GM10248 (cell line): ENCODE results near the gene VPS39.

ENCODE experiments used
- CTCF ChIA-PET: fragments of 300-600 bp; sonication (Branson Sonifier 250); formaldehyde crosslinking; extraction: SDS; loops from one replicate; lab custom pipeline; 2021; ENCODE audit warnings: antibody characterized with exemption; lab: Yijun Ruan, JAX
- POLR2A ChIA-PET: fragments of 350-650 bp; sonication (Branson Sonifier 250); formaldehyde crosslinking; extraction: SDS; loops from one replicate; lab custom pipeline; 2020; ENCODE audit warnings: antibody characterized with exemption; lab: Yijun Ruan, JAX
- DNase-seq: peaks from one replicate; pipeline ENCODE4 v3.0.0; 2012; ENCODE audit errors: extremely low spot score
- TF ChIP-seq, protein P1 (sequence below): IDR thresholded peaks from 2 replicates; pipeline ENCODE4 v1.5.1; 2012; ENCODE audit warnings: mild to moderate bottlenecking, low read depth; ENCODE audit errors: extremely low read depth, missing control alignments, control extremely low read depth

The VPS39 gene

GRCh38 chr15:42141795-42142667 is 66.1 kb downstream of the VPS39 start:
- DNase-seq: no peak
- ChIA-PET CTCF (interaction anchor here (0.9 to 1.0 kb wide), 3 partner anchors 8 to 153 kb away, joined by 3 to 5 read pairs (median 3); no protein-coding TSS in a partner anchor), POLR2A (no interaction called here)
- TF ChIP-seq, protein P1, sequence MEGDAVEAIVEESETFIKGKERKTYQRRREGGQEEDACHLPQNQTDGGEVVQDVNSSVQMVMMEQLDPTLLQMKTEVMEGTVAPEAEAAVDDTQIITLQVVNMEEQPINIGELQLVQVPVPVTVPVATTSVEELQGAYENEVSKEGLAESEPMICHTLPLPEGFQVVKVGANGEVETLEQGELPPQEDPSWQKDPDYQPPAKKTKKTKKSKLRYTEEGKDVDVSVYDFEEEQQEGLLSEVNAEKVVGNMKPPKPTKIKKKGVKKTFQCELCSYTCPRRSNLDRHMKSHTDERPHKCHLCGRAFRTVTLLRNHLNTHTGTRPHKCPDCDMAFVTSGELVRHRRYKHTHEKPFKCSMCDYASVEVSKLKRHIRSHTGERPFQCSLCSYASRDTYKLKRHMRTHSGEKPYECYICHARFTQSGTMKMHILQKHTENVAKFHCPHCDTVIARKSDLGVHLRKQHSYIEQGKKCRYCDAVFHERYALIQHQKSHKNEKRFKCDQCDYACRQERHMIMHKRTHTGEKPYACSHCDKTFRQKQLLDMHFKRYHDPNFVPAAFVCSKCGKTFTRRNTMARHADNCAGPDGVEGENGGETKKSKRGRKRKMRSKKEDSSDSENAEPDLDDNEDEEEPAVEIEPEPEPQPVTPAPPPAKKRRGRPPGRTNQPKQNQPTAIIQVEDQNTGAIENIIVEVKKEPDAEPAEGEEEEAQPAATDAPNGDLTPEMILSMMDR: no peak

DNA sequence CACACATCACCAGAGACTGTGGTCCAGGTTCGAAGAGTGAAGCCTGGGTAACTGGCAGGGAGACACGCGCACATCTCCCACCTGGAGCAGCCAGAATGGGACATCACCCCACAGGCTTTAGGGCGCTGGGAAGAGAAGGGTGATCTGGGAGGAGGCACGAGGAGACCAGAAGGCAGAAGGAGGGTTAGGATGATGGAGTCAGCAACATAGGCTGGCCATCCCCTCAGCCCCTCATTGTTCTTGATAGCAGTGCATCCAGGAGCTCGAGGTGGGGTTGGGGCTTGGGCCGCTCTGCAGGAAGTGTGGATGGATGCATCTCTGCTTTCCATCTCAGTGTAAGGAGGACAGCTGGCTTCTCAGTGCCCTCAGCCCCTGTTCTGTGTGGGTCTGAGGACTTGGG is 66.9 kb downstream of the VPS39 start:
- TF ChIP-seq, protein P1: no peak
- ChIA-PET POLR2A (no interaction called here), CTCF (no interaction called here)
- no peak for DNase-seq

DNA sequence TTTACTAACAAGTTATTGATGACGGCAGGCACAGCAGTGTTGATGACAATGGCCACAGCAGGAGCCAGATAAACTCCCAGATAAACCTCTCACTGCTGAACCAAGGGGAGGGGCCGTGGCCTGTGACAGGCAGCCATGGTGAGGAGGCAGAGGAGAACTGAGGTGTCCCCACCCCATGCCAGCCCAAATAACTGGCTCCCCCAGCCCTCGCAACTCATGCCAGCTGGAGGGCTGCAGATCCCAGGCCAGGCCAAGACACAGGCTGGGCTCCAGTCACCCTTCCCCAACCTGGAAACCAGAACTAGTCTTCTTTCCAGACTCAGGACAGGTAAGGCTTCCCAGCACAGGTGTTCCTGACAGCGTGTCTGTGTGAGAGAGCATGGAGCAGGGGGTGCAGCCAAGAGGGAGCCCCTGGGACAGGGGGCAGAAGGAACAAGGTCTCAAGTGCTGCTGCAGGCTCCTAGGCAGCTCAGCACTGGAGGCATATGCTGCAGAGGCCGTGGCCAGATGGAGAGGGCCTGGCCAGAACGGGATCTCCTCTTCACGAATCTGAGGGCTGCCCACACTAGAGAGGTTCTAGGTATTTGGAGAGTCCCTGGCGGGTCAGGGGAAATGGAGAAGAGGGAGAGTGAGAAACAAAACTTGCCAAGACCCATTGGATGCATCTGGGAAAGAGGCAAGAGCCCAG is 67.6 kb downstream of the VPS39 start:
- CTCF ChIA-PET: no interaction called here
- DNase-seq: no peak
- POLR2A ChIA-PET: no interaction called here
- TF ChIP-seq, protein P1: no peak

DNA sequence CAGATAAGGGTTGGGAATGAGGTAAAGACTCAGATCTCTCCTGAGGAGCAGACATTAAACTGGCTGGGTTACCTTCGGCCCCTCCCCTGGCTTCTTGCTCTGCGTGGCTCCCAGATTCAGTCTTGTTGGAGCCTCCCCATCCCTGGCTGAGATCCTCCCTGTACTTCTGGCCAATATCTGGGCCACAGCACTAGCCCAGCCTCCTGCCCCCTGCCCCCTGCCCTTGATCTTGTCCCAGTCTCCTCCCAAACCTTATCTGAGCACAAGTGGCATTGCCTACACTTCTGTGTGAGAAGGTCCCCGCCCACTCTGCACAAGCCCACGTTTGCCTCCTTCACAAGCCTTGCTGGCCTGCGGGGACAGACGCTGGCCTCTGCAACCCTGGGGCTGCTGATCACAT is 68.5 kb downstream of the VPS39 start:
- ChIA-PET CTCF (interaction anchor here (0.8 to 4.8 kb wide), 6 partner anchors 9 to 332 kb away, joined by 3 to 27 read pairs (median 5); no protein-coding TSS in a partner anchor), POLR2A (no interaction called here)
- DNase-seq: no peak
- TF ChIP-seq, protein P1: no peak

GRCh38 chr15:42138968-42139386 is 69.1 kb downstream of the VPS39 start:
- POLR2A ChIA-PET: no interaction called here
- DNase-seq: no peak

DNA sequence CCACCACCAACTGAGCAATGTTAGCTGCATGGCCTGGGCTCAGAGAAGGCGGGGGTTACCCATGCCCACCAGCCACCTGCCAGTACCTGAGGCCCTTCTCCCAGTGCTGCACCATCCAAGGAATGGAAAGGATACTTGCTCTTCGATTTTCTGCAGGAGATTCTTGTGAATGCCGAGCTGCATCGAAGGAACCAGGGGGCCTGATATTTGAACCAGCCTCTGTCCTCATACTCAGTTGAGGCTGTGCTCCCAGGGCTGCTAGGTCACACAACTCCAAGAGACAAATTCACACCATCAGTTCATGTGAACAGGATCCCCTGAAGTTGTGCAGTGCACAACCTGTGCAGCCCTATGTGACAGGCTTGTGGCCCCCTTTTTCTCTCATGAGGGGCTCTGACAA is 69.7 kb downstream of the VPS39 start:
- CTCF ChIA-PET: interaction anchor here (0.7 to 4.8 kb wide), 16 partner anchors 8 to 333 kb away, joined by 3 to 27 read pairs (median 4); partner anchors contain the start of gene PLA2G4F
- no peak for DNase-seq
- TF ChIP-seq, protein P1: no peak
- POLR2A ChIA-PET: no interaction called here

More at GRCh38 chr15:42138968-42139386, 69.1 kb downstream of the VPS39 start:
- TF ChIP-seq, protein P1: no peak
- CTCF ChIA-PET: interaction anchor here (0.7 to 4.8 kb wide), 15 partner anchors 9 to 333 kb away, joined by 3 to 27 read pairs (median 4); no protein-coding TSS in a partner anchor
